Astrocyte (in vitro differentiated cells and primary cell): Measurements from ENCODE around the gene ZNF234. TPM values are rescaled to one million over a fixed set of nuclear protein-coding genes. Genes with fewer than 3 reads are reported as not detected.
"Not testable (repeated sequence)": the region's sequence is repeated elsewhere in the genome, so short reads cannot be mapped to it uniquely, and the experiment has no call there.

Experiments used
- DNase-seq: peaks from one replicate; pipeline ENCODE4 v3.0.0-alpha.2; 2010; ENCODE audit warnings: low read depth
- FAIRE-seq: peaks from 2 replicates; lab custom pipeline; 2011; peaks lifted over from hg19 to GRCh38; lab: Jason Lieb, UNC
- H2AFZ ChIP-seq: 2 replicates; pipeline ENCODE4 v1.6.0; 2012; ENCODE audit warnings: low read depth, low read length, inconsistent platforms
- H3K27ac ChIP-seq: 2 replicates; pipeline ENCODE4 v1.5.1; 2011; ENCODE audit warnings: low read depth, low read length, inconsistent platforms
- H3K27me3 ChIP-seq: 2 replicates; pipeline ENCODE4 v1.6.0; 2011; ENCODE audit warnings: low read length, inconsistent platforms; ENCODE audit not compliant: insufficient read depth
- H3K36me3 ChIP-seq: 2 replicates; pipeline ENCODE4 v1.5.1; 2011; ENCODE audit warnings: low read length, inconsistent platforms; ENCODE audit not compliant: insufficient read depth
- H3K4me1 ChIP-seq: 2 replicates; pipeline ENCODE4 v1.5.1; 2011; ENCODE audit warnings: low read length, inconsistent platforms; ENCODE audit not compliant: insufficient read depth
- H3K4me2 ChIP-seq: 2 replicates; pipeline ENCODE4 v1.6.0; 2012; ENCODE audit warnings: low read length, inconsistent platforms
- H3K4me3 ChIP-seq: 2 replicates; pipeline ENCODE4 v1.5.1; 2011; ENCODE audit warnings: low read depth, mild to moderate bottlenecking, low read length, inconsistent platforms; ENCODE audit not compliant: insufficient read depth
- H3K79me2 ChIP-seq: 2 replicates; pipeline ENCODE4 v1.6.0; 2012; ENCODE audit warnings: mild to moderate bottlenecking, low read length, inconsistent platforms; ENCODE audit not compliant: insufficient read depth
- H3K9ac ChIP-seq: 2 replicates; pipeline ENCODE4 v1.6.0; 2012; ENCODE audit warnings: mild to moderate bottlenecking, low read length, inconsistent platforms
- H3K9me3 ChIP-seq: 2 replicates; pipeline ENCODE4 v1.5.1; 2012; ENCODE audit warnings: low read depth, mild to moderate bottlenecking, low read length, inconsistent platforms; ENCODE audit not compliant: insufficient read depth
- H4K20me1 ChIP-seq: 2 replicates; pipeline ENCODE4 v1.6.0; 2012; ENCODE audit warnings: low read length, inconsistent platforms; ENCODE audit not compliant: insufficient read depth
- H3K27ac Mint-ChIP-seq: one replicate; pipeline ENCODE4 v1.8.0; 2021; ENCODE audit warnings: mild to moderate bottlenecking, mixed read lengths; ENCODE audit not compliant: unreplicated experiment
- H3K27me3 Mint-ChIP-seq: one replicate; pipeline ENCODE4 v1.8.0; 2021; ENCODE audit warnings: low read depth, mixed read lengths; ENCODE audit not compliant: unreplicated experiment
- H3K36me3 Mint-ChIP-seq: one replicate; pipeline ENCODE4 v1.8.0; 2021; ENCODE audit warnings: low read depth, mixed read lengths; ENCODE audit not compliant: unreplicated experiment
- H3K4me1 Mint-ChIP-seq: one replicate; pipeline ENCODE4 v1.8.0; 2021; ENCODE audit warnings: low read depth, mixed read lengths; ENCODE audit not compliant: unreplicated experiment
- H3K4me3 Mint-ChIP-seq: one replicate; pipeline ENCODE4 v1.8.0; 2021; ENCODE audit warnings: mild to moderate bottlenecking, moderate library complexity, mixed read lengths; ENCODE audit not compliant: unreplicated experiment
- H3K9me3 Mint-ChIP-seq: one replicate; pipeline ENCODE4 v1.8.0; 2021; ENCODE audit warnings: mild to moderate bottlenecking, mixed read lengths; ENCODE audit not compliant: unreplicated experiment
- CTCF ChIP-seq: IDR thresholded peaks from 2 replicates; pipeline ENCODE4 v1.5.1; 2011; ENCODE audit warnings: low read depth, mild to moderate bottlenecking, inconsistent platforms, low read length, moderate library complexity; ENCODE audit not compliant: insufficient read depth
- EZH2 ChIP-seq: IDR thresholded peaks from 2 replicates; pipeline ENCODE4 v1.6.1; 2012; ENCODE audit warnings: mild to moderate bottlenecking, low read length, inconsistent platforms; ENCODE audit not compliant: insufficient read depth
- total RNA-seq: library from RNA; stranded (reverse); gene quantifications from 2 replicates; pipeline ENCODE4 v1.2.1, GENCODE V29; 2021

The ZNF234 gene
- total RNA-seq, 1 donor from 2014 or later = 11.6 TPM

DNA sequence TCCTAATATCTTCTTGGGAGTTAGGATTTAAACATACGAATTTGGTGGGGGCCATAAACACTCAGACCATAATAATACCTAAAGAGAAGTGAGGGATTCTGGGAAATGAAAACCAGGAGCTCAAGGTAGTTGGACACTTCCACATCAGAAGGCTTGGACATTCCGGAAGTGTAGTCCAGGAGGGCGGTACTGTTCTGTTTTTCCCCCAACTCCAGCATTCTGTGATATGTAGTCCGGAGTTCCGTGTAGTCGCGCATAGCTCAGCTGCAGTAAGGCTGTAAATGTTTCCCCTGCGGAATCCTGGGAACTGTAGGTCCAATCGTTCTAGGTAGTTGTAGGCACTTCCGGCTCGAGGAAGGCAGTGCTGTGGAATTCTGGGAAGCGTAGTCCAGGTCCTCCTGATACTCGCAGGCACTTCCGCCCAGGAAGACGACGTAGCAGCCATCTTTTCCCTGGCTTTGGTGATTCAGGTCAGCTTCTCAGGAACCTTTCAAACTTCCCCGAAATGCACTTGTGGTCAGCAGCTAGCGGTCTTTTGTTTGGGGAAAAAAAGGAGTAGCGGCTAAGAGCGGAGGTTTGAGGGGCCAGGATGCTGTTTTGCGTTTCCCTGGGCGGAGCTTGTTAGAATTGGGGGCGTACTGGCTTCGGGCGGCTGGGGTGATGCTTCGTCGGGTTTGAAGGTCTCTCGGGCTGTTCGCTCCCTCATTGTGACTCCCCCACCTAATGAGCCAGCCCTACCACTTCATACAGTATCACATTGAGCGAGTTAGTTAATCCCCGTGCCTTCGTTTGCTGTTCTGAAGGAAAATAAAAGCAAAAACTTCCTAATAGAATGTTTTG, 23.5 kb downstream of the ZNF234 start, which contains the start of gene ZNF226:
ZNF226 (plus strand) TSS at position 428 of the 840 bp plus-strand sequence. CDS start 4,981 bp downstream, outside the sequence.
- H3K27me3 ChIP-seq = no peaks in the 10 kb centered on the region
- H3K4me3 ChIP-seq = peak within 1 kb of the TSS; percentile 89
- no peaks in the 10 kb centered on the region for H3K9me3 ChIP-seq
- Mint-ChIP-seq H3K27me3 (no peaks in the 10 kb centered on the region), H3K4me1 (peaks cover 23% of the 10 kb centered on the region), H3K27ac (peak within 1 kb of the TSS; percentile 99), H3K36me3 (peaks cover 15% of the 10 kb centered on the region), H3K4me3 (peak within 1 kb of the TSS; percentile 99), H3K9me3 (no peaks in the 10 kb centered on the region)
- peak within 1 kb of the TSS; percentile 89 for H3K4me2 ChIP-seq
- DNase-seq (peak; percentile 99), FAIRE-seq (peak; percentile 97)
- H2AFZ ChIP-seq = peak within 1 kb of the TSS; percentile 90
- H3K9ac ChIP-seq = peak within 1 kb of the TSS; percentile 91
- H3K27ac ChIP-seq = peak within 1 kb of the TSS; percentile 91
- H3K79me2 ChIP-seq = peaks cover 34% of the 10 kb centered on the region
- TF ChIP-seq EZH2 = no peak
- no peak for TF ChIP-seq CTCF
- peaks cover 3% of the 10 kb centered on the region for H3K4me1 ChIP-seq
- no peaks in the 10 kb centered on the region for H4K20me1 ChIP-seq
- H3K36me3 ChIP-seq = peaks cover 18% of the 10 kb centered on the region

GRCh38 chr19:44170660-44171059, 29.3 kb downstream of the ZNF234 start:
- not testable (repeated sequence) for H3K9ac ChIP-seq, H3K27me3 ChIP-seq, DNase-seq, H3K27ac Mint-ChIP-seq, H3K4me2 ChIP-seq, H3K27ac ChIP-seq, H3K4me3 Mint-ChIP-seq, H2AFZ ChIP-seq, H3K4me1 ChIP-seq, H3K4me3 ChIP-seq, FAIRE-seq, H4K20me1 ChIP-seq, H3K27me3 Mint-ChIP-seq
- Mint-ChIP-seq H3K36me3 (peaks cover 59% of the 10 kb centered on the region), H3K9me3 (peaks cover 12% of the 10 kb centered on the region), H3K4me1 (peaks cover 17% of the 10 kb centered on the region)
- Histone ChIP-seq H3K79me2 (peaks cover 31% of the 10 kb centered on the region), H3K9me3 (peaks cover 11% of the 10 kb centered on the region), H3K36me3 (peaks cover 65% of the 10 kb centered on the region)

DNA sequence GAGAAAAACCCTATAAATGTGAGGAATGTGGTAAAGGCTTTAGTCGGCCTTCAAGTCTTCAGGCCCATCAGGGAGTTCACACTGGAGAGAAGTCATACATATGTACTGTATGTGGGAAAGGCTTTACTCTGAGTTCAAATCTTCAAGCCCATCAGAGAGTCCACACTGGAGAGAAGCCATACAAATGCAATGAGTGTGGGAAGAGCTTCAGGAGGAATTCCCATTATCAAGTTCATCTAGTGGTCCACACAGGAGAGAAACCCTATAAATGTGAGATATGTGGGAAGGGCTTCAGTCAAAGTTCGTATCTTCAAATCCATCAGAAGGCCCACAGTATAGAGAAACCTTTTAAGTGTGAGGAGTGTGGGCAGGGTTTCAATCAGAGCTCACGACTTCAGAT, 35.2 kb downstream of the ZNF234 start:
- H3K36me3 Mint-ChIP-seq = peaks cover 65% of the 10 kb centered on the region
- H3K9me3 Mint-ChIP-seq = peaks cover 36% of the 10 kb centered on the region
- no peaks in the 10 kb centered on the region for H3K4me1 ChIP-seq
- H3K27me3 Mint-ChIP-seq = no peaks in the 10 kb centered on the region
- H3K27me3 ChIP-seq = no peaks in the 10 kb centered on the region
- FAIRE-seq = no peak
- H3K9ac ChIP-seq = no peak overlapping the region
- no peak for TF ChIP-seq EZH2
- TF ChIP-seq CTCF = no peak
- H4K20me1 ChIP-seq = no peaks in the 10 kb centered on the region
- H3K36me3 ChIP-seq = peaks cover 51% of the 10 kb centered on the region
- no peak overlapping the region for H3K4me3 ChIP-seq
- H3K9me3 ChIP-seq = peaks cover 33% of the 10 kb centered on the region
- no peaks in the 10 kb centered on the region for H3K4me1 Mint-ChIP-seq
- DNase-seq = no peak
- H3K79me2 ChIP-seq = no peaks in the 10 kb centered on the region
- no peak overlapping the region for H3K4me2 ChIP-seq
- no peak overlapping the region for H3K4me3 Mint-ChIP-seq
- no peak overlapping the region for H2AFZ ChIP-seq
- H3K27ac Mint-ChIP-seq = no peak overlapping the region
- no peak overlapping the region for H3K27ac ChIP-seq
